Stimulated activated CD4-positive, alpha-beta T cell treated with anti-CD3 and anti-CD28 coated beads, Interleukin-15, amount 100 ng/mL, for 24 hours (primary cell): ENCODE data around the gene PLPP7.

Experiments
- DNase-seq: peaks from one replicate; pipeline ENCODE4 v3.0.0-alpha.2; 2020

Gene PLPP7

GRCh38 chr9:131282688-131283422 is 6.7 kb upstream of the PLPP7 start:
- DNase-seq: peak; percentile 41

- DNase-seq: no peak
These were observed 4.7 kb upstream of the PLPP7 start for GRCh38 chr9:131284856-131285255.

GRCh38 chr9:131287359-131287758 is 2.2 kb upstream of the PLPP7 start:
- DNase-seq: no peak

GRCh38 chr9:131288217-131288616 is 1.3 kb upstream of the PLPP7 start:
- no peak for DNase-seq

- DNase-seq: no peak
These were observed 678 bp downstream of the PLPP7 start for GRCh38 chr9:131290036-131290766.

- no peak for DNase-seq
These were observed 1.3 kb downstream of the PLPP7 start for GRCh38 chr9:131290767-131291370.

- DNase-seq: no peak
These were observed 2.3 kb downstream of the PLPP7 start for GRCh38 chr9:131291795-131292315.

GRCh38 chr9:131292937-131293336 is 3.4 kb downstream of the PLPP7 start:
- no peak for DNase-seq

- no peak for DNase-seq
These were observed 6.9 kb downstream of the PLPP7 start for GRCh38 chr9:131296460-131296859.

- no peak for DNase-seq
These were observed 7.5 kb downstream of the PLPP7 start for GRCh38 chr9:131296906-131297500.

- no peak for DNase-seq
These were observed 8.4 kb downstream of the PLPP7 start for GRCh38 chr9:131297903-131298302.

GRCh38 chr9:131298341-131298740 is 8.8 kb downstream of the PLPP7 start:
- no peak for DNase-seq

GRCh38 chr9:131298816-131299215 is 9.3 kb downstream of the PLPP7 start:
- DNase-seq: no peak

GRCh38 chr9:131299346-131299960 is 9.9 kb downstream of the PLPP7 start:
- no peak for DNase-seq

- DNase-seq: no peak
These were observed 10.4 kb downstream of the PLPP7 start for GRCh38 chr9:131299961-131300347.

GRCh38 chr9:131300444-131300843 is 10.9 kb downstream of the PLPP7 start:
- DNase-seq: no peak

- DNase-seq: no peak
These were observed 12.9 kb downstream of the PLPP7 start for GRCh38 chr9:131302244-131303075.

GRCh38 chr9:131303381-131304321 is 14.1 kb downstream of the PLPP7 start:
- no peak for DNase-seq

GRCh38 chr9:131304676-131305355 is 15.3 kb downstream of the PLPP7 start:
- no peak for DNase-seq

GRCh38 chr9:131306397-131307004 is 17.0 kb downstream of the PLPP7 start:
- no peak for DNase-seq
